Measurements from ENCODE around the gene ZFP82.

The ZFP82 gene

GRCh38 chr19:36418287-36419001 is at the start of gene ZFP82:
ZFP82 (minus strand) TSS chr19:36418644; CDS start chr19:36409789, 8,855 bp downstream.
- no peak for FAIRE-seq
- DNase-seq (ENCODE audit: insufficient read length, low spot score) = peak; percentile 71

GRCh38 chr19:36460046-36460445 is 41.6 kb upstream of the ZFP82 start:
- DNase-seq (ENCODE audit: insufficient read length, low spot score) (no peak), FAIRE-seq (no peak)
- TF ChIP-seq POLR2A (IDR thresholded peaks at IDR 0.05; ENCODE audit: low read depth, low read length) = no peak

More at GRCh38 chr19:36418287-36419001, at the start of gene ZFP82:
- TF ChIP-seq POLR2A (IDR thresholded peaks at IDR 0.05; ENCODE audit: low read depth, low read length) = peak; percentile 87

GRCh38 chr19:36456831-36457230 is 38.4 kb upstream of the ZFP82 start:
- DNase-seq (ENCODE audit: insufficient read length, low spot score) = no peak

GRCh38 chr19:36449059-36449670 is 30.7 kb upstream of the ZFP82 start:
- FAIRE-seq (peak; percentile 75), DNase-seq (ENCODE audit: insufficient read length, low spot score) (no peak)
- no peak for TF ChIP-seq POLR2A (IDR thresholded peaks at IDR 0.05; ENCODE audit: low read depth, low read length)

More at GRCh38 chr19:36456831-36457230, 38.4 kb upstream of the ZFP82 start:
- peak; percentile 43 for FAIRE-seq
- no peak for TF ChIP-seq POLR2A (IDR thresholded peaks at IDR 0.05; ENCODE audit: low read depth, low read length)

GRCh38 chr19:36441339-36441738 is 22.9 kb upstream of the ZFP82 start:
- TF ChIP-seq POLR2A (IDR thresholded peaks at IDR 0.05; ENCODE audit: low read depth, low read length) = no peak
- DNase-seq (ENCODE audit: insufficient read length, low spot score) (no peak), FAIRE-seq (peak; percentile 52)

GRCh38 chr19:36436531-36436930 is 18.1 kb upstream of the ZFP82 start:
- DNase-seq (ENCODE audit: insufficient read length, low spot score) (no peak), FAIRE-seq (peak; percentile 38)
- TF ChIP-seq POLR2A (IDR thresholded peaks at IDR 0.05; ENCODE audit: low read depth, low read length) = no peak

- DNase-seq (ENCODE audit: insufficient read length, low spot score) (no peak), FAIRE-seq (no peak)
- TF ChIP-seq POLR2A (IDR thresholded peaks at IDR 0.05; ENCODE audit: low read depth, low read length) = no peak
These were observed 5.5 kb upstream of the ZFP82 start for GRCh38 chr19:36423925-36424324.

- no peak for FAIRE-seq
- no peak for DNase-seq (ENCODE audit: insufficient read length, low spot score)
- TF ChIP-seq POLR2A (IDR thresholded peaks at IDR 0.05; ENCODE audit: low read depth, low read length) = no peak
These were observed 3.5 kb upstream of the ZFP82 start for GRCh38 chr19:36421749-36422481.

GRCh38 chr19:36420961-36421748 is 2.7 kb upstream of the ZFP82 start:
- TF ChIP-seq POLR2A (IDR thresholded peaks at IDR 0.05; ENCODE audit: low read depth, low read length) = no peak
- DNase-seq (ENCODE audit: insufficient read length, low spot score) (no peak), FAIRE-seq (no peak)

- no peak for TF ChIP-seq POLR2A (IDR thresholded peaks at IDR 0.05; ENCODE audit: low read depth, low read length)
- no peak for FAIRE-seq
These were observed 625 bp downstream of the ZFP82 start for GRCh38 chr19:36417752-36418286.

GRCh38 chr19:36409841-36410240 is 8.6 kb downstream of the ZFP82 start:
- no peak for FAIRE-seq

More at GRCh38 chr19:36417752-36418286, 625 bp downstream of the ZFP82 start:
- no peak for DNase-seq (ENCODE audit: insufficient read length, low spot score)

GRCh38 chr19:36408101-36408500 is 10.3 kb downstream of the ZFP82 start:
- FAIRE-seq = no peak
- no peak for DNase-seq (ENCODE audit: insufficient read length, low spot score)
- TF ChIP-seq POLR2A (IDR thresholded peaks at IDR 0.05; ENCODE audit: low read depth, low read length) = no peak

More at GRCh38 chr19:36409841-36410240, 8.6 kb downstream of the ZFP82 start:
- no peak for DNase-seq (ENCODE audit: insufficient read length, low spot score)
- TF ChIP-seq POLR2A (IDR thresholded peaks at IDR 0.05; ENCODE audit: low read depth, low read length) = no peak

GRCh38 chr19:36404498-36404897 is 13.9 kb downstream of the ZFP82 start:
- FAIRE-seq = no peak
- no peak for DNase-seq (ENCODE audit: insufficient read length, low spot score)
- no peak for TF ChIP-seq POLR2A (IDR thresholded peaks at IDR 0.05; ENCODE audit: low read depth, low read length)
